SK-N-SH treated with all-trans-retinoic acid at 6 μM for 48 hours (cell line): Measurements from ENCODE around the gene NFATC4.

ENCODE experiments used
- ARNTL ChIP-seq: fragments of 450-650 bp; formaldehyde crosslinking; IDR thresholded peaks from 2 replicates; pipeline ENCODE4 v1.5.0; 2020; ENCODE audit warnings: low read depth, mild to moderate bottlenecking, moderate library complexity, borderline replicate concordance
- ESRRG ChIP-seq: fragments of 250-450 bp; sonication (Bioruptor Pico); IDR thresholded peaks from 2 replicates; pipeline ENCODE4 v1.6.1; 2021; ENCODE audit warnings: mild to moderate bottlenecking
- OSR1 ChIP-seq: fragments of 250-450 bp; sonication (Bioruptor Pico); IDR thresholded peaks from 2 replicates; pipeline ENCODE4 v1.8.0; 2022; ENCODE audit warnings: moderate library complexity, mild to moderate bottlenecking, inconsistent platforms
- TCF4 ChIP-seq: fragments of 250-450 bp; sonication (Bioruptor Pico); IDR thresholded peaks from 2 replicates; pipeline ENCODE4 v1.8.0; 2021; ENCODE audit warnings: mild to moderate bottlenecking, moderate library complexity, borderline replicate concordance
- ZFP3 ChIP-seq: fragments of 250-450 bp; sonication (Bioruptor Pico); IDR thresholded peaks from 2 replicates; pipeline ENCODE4 v1.5.0; 2020; ENCODE audit warnings: mild to moderate bottlenecking, moderate library complexity

GRCh38 chr14:24397639-24398292, 29.8 kb downstream of the NFATC4 start:
- TF ChIP-seq TCF4 (CRISPR knock-in tag): no peak
- TF ChIP-seq OSR1 (CRISPR knock-in tag): no peak
- no peak for TF ChIP-seq ZFP3 (CRISPR knock-in tag)
- TF ChIP-seq ESRRG (CRISPR knock-in tag): no peak
- TF ChIP-seq ARNTL (CRISPR knock-in tag): no peak
